Measurements from ENCODE around the gene YES1. TPM values are rescaled to one million over a fixed set of nuclear protein-coding genes. Genes with fewer than 3 reads are reported as not detected.

YES1 gene
- not detected in 2 replicates for total RNA-seq (2014; rRNA removed; shearing (Covaris generic))
- total RNA-seq (2022) = 0.13 TPM in 1 of 2 replicates, not detected in the other
- percentile 14 among the genes with signal in this experiment for Bru-seq, nascent RNA
- percentile 10 among the genes with signal in this experiment for BruChase-seq, experiment 1, labeled RNA remaining after a 6-hour chase
- percentile 14 among the genes with signal in this experiment for BruChase-seq, experiment 2, labeled RNA remaining after a 2-hour chase
- long read RNA-seq = 0 reads

GRCh38 chr18:811892-812375 is at the start of gene YES1:
YES1 (minus strand) TSS chr18:812242; CDS start chr18:756827, 55,415 bp downstream.
- H3K79me2 ChIP-seq (ENCODE audit: insufficient read depth, low read depth, low read length) = no peaks in the 10 kb centered on the region
- H3K4me2 ChIP-seq (ENCODE audit: low read length) = no peak within 1 kb of the TSS
- no peaks in the 10 kb centered on the region for H3K4me1 ChIP-seq (ENCODE audit: insufficient read depth, low read length, poor library complexity, severe bottlenecking)
- no peak for DNase-seq (ENCODE audit: low spot score)
- no peaks in the 10 kb centered on the region for H3K36me3 ChIP-seq (ENCODE audit: insufficient read depth, low read length)
- H3K4me3 ChIP-seq (ENCODE audit: low read depth, low read length, poor library complexity, severe bottlenecking) = no peak within 1 kb of the TSS
- H3K9me3 ChIP-seq (ENCODE audit: low read length) = no peaks in the 10 kb centered on the region
- CTCF ChIA-PET (ENCODE audit: unreplicated experiment) = no interaction called here
- H3K9me2 ChIP-seq (ENCODE audit: insufficient read depth, low read length) = no peaks in the 10 kb centered on the region
- no peaks in the 10 kb centered on the region for H4K20me1 ChIP-seq (ENCODE audit: insufficient read depth, low read length)
- no TSS peak for BruUV-seq (replicated peaks)
- POLR2A ChIA-PET = no interaction called here
- intact Hi-C loops (cut with micrococcal nuclease; ENCODE audit: unreplicated experiment) = no loop called here
- H3K27ac ChIP-seq (ENCODE audit: low read depth, low read length, poor library complexity, severe bottlenecking) = no peak within 1 kb of the TSS
- no peak within 1 kb of the TSS for H2AFZ ChIP-seq (ENCODE audit: low read length)
- no peak for TF ChIP-seq EZH2phosphoT487 (IDR thresholded peaks at IDR 0.05; ENCODE audit: borderline replicate concordance, low read depth, low read length)
- TF ChIP-seq CTCF (conservative IDR thresholded peaks at IDR 0.05; ENCODE audit: low read length) = no peak

DNA sequence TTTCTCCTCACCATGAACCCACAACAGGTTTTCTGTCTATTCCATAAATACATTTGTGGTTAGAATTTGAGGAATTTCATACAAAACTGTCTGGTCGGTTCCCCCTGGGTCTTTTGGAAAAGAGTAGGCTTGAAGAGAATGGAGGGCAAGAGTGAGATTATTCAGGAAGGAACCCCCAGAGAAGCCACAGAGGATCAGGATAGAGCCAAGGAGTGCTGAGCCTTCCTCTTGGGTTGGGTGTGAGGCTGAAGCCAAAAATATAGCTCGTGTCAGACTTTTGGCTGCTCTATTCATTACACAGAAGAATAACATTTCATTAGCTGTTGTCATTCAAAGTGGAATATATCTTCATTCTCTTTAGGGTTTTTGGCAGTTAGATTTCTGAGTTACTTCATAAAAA is 45.9 kb upstream of the YES1 start:
- Histone ChIP-seq H3K4me1 (ENCODE audit: insufficient read depth, low read length, poor library complexity, severe bottlenecking) (no peaks in the 10 kb centered on the region), H3K4me2 (ENCODE audit: low read length) (no peak overlapping the region), H3K36me3 (ENCODE audit: insufficient read depth, low read length) (no peaks in the 10 kb centered on the region), H3K9me3 (ENCODE audit: low read length) (no peaks in the 10 kb centered on the region), H3K4me3 (ENCODE audit: low read depth, low read length, poor library complexity, severe bottlenecking) (no peak overlapping the region), H3K9me2 (ENCODE audit: insufficient read depth, low read length) (no peaks in the 10 kb centered on the region), H4K20me1 (ENCODE audit: insufficient read depth, low read length) (no peaks in the 10 kb centered on the region), H3K79me2 (ENCODE audit: insufficient read depth, low read depth, low read length) (no peaks in the 10 kb centered on the region), H3K27ac (ENCODE audit: low read depth, low read length, poor library complexity, severe bottlenecking) (no peak overlapping the region), H2AFZ (ENCODE audit: low read length) (no peak overlapping the region)
- ChIA-PET CTCF (ENCODE audit: unreplicated experiment) (no interaction called here), POLR2A (no interaction called here)
- intact Hi-C loops (cut with micrococcal nuclease; ENCODE audit: unreplicated experiment) = no loop called here
- no TSS peak for BruUV-seq (replicated peaks)
- TF ChIP-seq CTCF (conservative IDR thresholded peaks at IDR 0.05; ENCODE audit: low read length) (no peak), EZH2phosphoT487 (IDR thresholded peaks at IDR 0.05; ENCODE audit: borderline replicate concordance, low read depth, low read length) (no peak)
- no peak for DNase-seq (ENCODE audit: low spot score)

GRCh38 chr18:853471-853870 is 41.4 kb upstream of the YES1 start:
- intact Hi-C loops (cut with micrococcal nuclease; ENCODE audit: unreplicated experiment) = no loop called here
- no peak overlapping the region for H3K4me2 ChIP-seq (ENCODE audit: low read length)
- H3K36me3 ChIP-seq (ENCODE audit: insufficient read depth, low read length) = no peaks in the 10 kb centered on the region
- H3K4me3 ChIP-seq (ENCODE audit: low read depth, low read length, poor library complexity, severe bottlenecking) = no peak overlapping the region
- H2AFZ ChIP-seq (ENCODE audit: low read length) = no peak overlapping the region
- BruUV-seq (replicated peaks) = no TSS peak
- TF ChIP-seq CTCF (conservative IDR thresholded peaks at IDR 0.05; ENCODE audit: low read length) (no peak), EZH2phosphoT487 (IDR thresholded peaks at IDR 0.05; ENCODE audit: borderline replicate concordance, low read depth, low read length) (no peak)
- ChIA-PET CTCF (ENCODE audit: unreplicated experiment) (interaction anchor here (1.1 kb wide), 1 partner anchor 14 kb away, joined by 4 read pairs; no protein-coding TSS in a partner anchor), POLR2A (interaction anchor here (0.5 kb wide), 1 partner anchor 159 kb away, joined by 3 read pairs; no protein-coding TSS in a partner anchor)
- no peak for DNase-seq (ENCODE audit: low spot score)
- no peaks in the 10 kb centered on the region for H4K20me1 ChIP-seq (ENCODE audit: insufficient read depth, low read length)
- H3K4me1 ChIP-seq (ENCODE audit: insufficient read depth, low read length, poor library complexity, severe bottlenecking) = no peaks in the 10 kb centered on the region
- H3K9me3 ChIP-seq (ENCODE audit: low read length) = no peaks in the 10 kb centered on the region
- H3K79me2 ChIP-seq (ENCODE audit: insufficient read depth, low read depth, low read length) = no peaks in the 10 kb centered on the region
- no peaks in the 10 kb centered on the region for H3K9me2 ChIP-seq (ENCODE audit: insufficient read depth, low read length)
- H3K27ac ChIP-seq (ENCODE audit: low read depth, low read length, poor library complexity, severe bottlenecking) = no peak overlapping the region

Measured in OCI-LY7 (cell line).